ENCODE measurements around the gene CRAT. TPM values are rescaled to one million over a fixed set of nuclear protein-coding genes. Genes with fewer than 3 reads are reported as not detected.

Gene CRAT
- total RNA-seq, 1 donor from 2014 or later: 27.1 TPM

- peaks cover 44 to 46% (median 46%) of the 10 kb centered on the region in 3 donors for H3K36me3 ChIP-seq (ENCODE audit: control insufficient read depth in 3 of 3, insufficient read depth in 3 of 3, low read length in 3 of 3)
- no peak overlapping the region for H3K4me3 ChIP-seq (ENCODE audit: low read length in 3 of 3)
- H3K27me3 ChIP-seq (ENCODE audit: control insufficient read depth in 3 of 3, insufficient read depth in 3 of 3, low read length in 3 of 3): no peaks in the 10 kb centered on the region
- peak overlapping the region; percentile 60 for H3K27ac ChIP-seq (ENCODE audit: low read depth, low read length)
- H3K9ac ChIP-seq (ENCODE audit: low read depth in 1 of 3, low read length in 3 of 3): peak overlapping the region in 1 of 3 donors; percentile 54
- H3K9me3 ChIP-seq (ENCODE audit: control insufficient read depth in 3 of 3, low read length in 3 of 3): no peaks in the 10 kb centered on the region
- peaks cover 7 to 12% (median 11%) of the 10 kb centered on the region in 3 donors for H3K4me1 ChIP-seq (ENCODE audit: control insufficient read depth in 3 of 3, insufficient read depth in 3 of 3, low read length in 3 of 3)
These were observed 15.4 kb downstream of the CRAT start for GRCh38 chr9:129095170-129095667.

GRCh38 chr9:129094387-129095169, 16.0 kb downstream of the CRAT start:
- no peaks in the 10 kb centered on the region for H3K27me3 ChIP-seq (ENCODE audit: control insufficient read depth in 3 of 3, insufficient read depth in 3 of 3, low read length in 3 of 3)
- peak overlapping the region; percentile 60 for H3K27ac ChIP-seq (ENCODE audit: low read depth, low read length)
- H3K4me1 ChIP-seq (ENCODE audit: control insufficient read depth in 3 of 3, insufficient read depth in 3 of 3, low read length in 3 of 3): peaks cover 7 to 12% (median 11%) of the 10 kb centered on the region in 3 donors
- peak overlapping the region in 1 of 3 donors; percentile 54 for H3K9ac ChIP-seq (ENCODE audit: low read depth in 1 of 3, low read length in 3 of 3)
- H3K9me3 ChIP-seq (ENCODE audit: control insufficient read depth in 3 of 3, low read length in 3 of 3): no peaks in the 10 kb centered on the region
- H3K36me3 ChIP-seq (ENCODE audit: control insufficient read depth in 3 of 3, insufficient read depth in 3 of 3, low read length in 3 of 3): peaks cover 42 to 45% (median 44%) of the 10 kb centered on the region in 3 donors
- no peak overlapping the region for H3K4me3 ChIP-seq (ENCODE audit: low read length in 3 of 3)

GRCh38 chr9:129093602-129094386, 16.8 kb downstream of the CRAT start:
- no peaks in the 10 kb centered on the region for H3K9me3 ChIP-seq (ENCODE audit: control insufficient read depth in 3 of 3, low read length in 3 of 3)
- peaks cover 7 to 12% (median 11%) of the 10 kb centered on the region in 3 donors for H3K4me1 ChIP-seq (ENCODE audit: control insufficient read depth in 3 of 3, insufficient read depth in 3 of 3, low read length in 3 of 3)
- H3K9ac ChIP-seq (ENCODE audit: low read depth in 1 of 3, low read length in 3 of 3): peak overlapping the region in 1 of 3 donors; percentile 54
- peak overlapping the region; percentile 60 for H3K27ac ChIP-seq (ENCODE audit: low read depth, low read length)
- no peak overlapping the region for H3K4me3 ChIP-seq (ENCODE audit: low read length in 3 of 3)
- H3K27me3 ChIP-seq (ENCODE audit: control insufficient read depth in 3 of 3, insufficient read depth in 3 of 3, low read length in 3 of 3): no peaks in the 10 kb centered on the region
- H3K36me3 ChIP-seq (ENCODE audit: control insufficient read depth in 3 of 3, insufficient read depth in 3 of 3, low read length in 3 of 3): peaks cover 47 to 51% (median 49%) of the 10 kb centered on the region in 3 donors

GRCh38 chr9:129089246-129089645, 21.3 kb downstream of the CRAT start:
- no peaks in the 10 kb centered on the region for H3K27me3 ChIP-seq (ENCODE audit: control insufficient read depth in 3 of 3, insufficient read depth in 3 of 3, low read length in 3 of 3)
- no peak overlapping the region for H3K27ac ChIP-seq (ENCODE audit: low read depth, low read length)
- H3K9me3 ChIP-seq (ENCODE audit: control insufficient read depth in 3 of 3, low read length in 3 of 3): no peaks in the 10 kb centered on the region
- no peak overlapping the region for H3K9ac ChIP-seq (ENCODE audit: low read depth in 1 of 3, low read length in 3 of 3)
- H3K4me3 ChIP-seq (ENCODE audit: low read length in 3 of 3): no peak overlapping the region
- H3K36me3 ChIP-seq (ENCODE audit: control insufficient read depth in 3 of 3, insufficient read depth in 3 of 3, low read length in 3 of 3): peaks cover 42 to 50% (median 47%) of the 10 kb centered on the region in 3 donors
- peaks cover under 1 to 5% (median 4%) of the 10 kb centered on the region in 3 donors for H3K4me1 ChIP-seq (ENCODE audit: control insufficient read depth in 3 of 3, insufficient read depth in 3 of 3, low read length in 3 of 3)

- Histone ChIP-seq H3K9ac (ENCODE audit: low read depth in 1 of 3, low read length in 3 of 3) (peak overlapping the region in 1 of 3 donors; percentile 11), H3K27ac (ENCODE audit: low read depth, low read length) (no peak overlapping the region), H3K9me3 (ENCODE audit: control insufficient read depth in 3 of 3, low read length in 3 of 3) (no peaks in the 10 kb centered on the region), H3K36me3 (ENCODE audit: control insufficient read depth in 3 of 3, insufficient read depth in 3 of 3, low read length in 3 of 3) (peaks cover 28 to 45% (median 40%) of the 10 kb centered on the region in 3 donors), H3K27me3 (ENCODE audit: control insufficient read depth in 3 of 3, insufficient read depth in 3 of 3, low read length in 3 of 3) (no peaks in the 10 kb centered on the region), H3K4me1 (ENCODE audit: control insufficient read depth in 3 of 3, insufficient read depth in 3 of 3, low read length in 3 of 3) (peaks cover 28 to 41% (median 39%) of the 10 kb centered on the region in 3 donors), H3K4me3 (ENCODE audit: low read length in 3 of 3) (no peak overlapping the region)
These were observed 26.5 kb downstream of the CRAT start for GRCh38 chr9:129084087-129084486.

GRCh38 chr9:129081388-129081904, 29.1 kb downstream of the CRAT start:
- H3K9ac ChIP-seq (ENCODE audit: low read depth in 1 of 3, low read length in 3 of 3): peak overlapping the region; percentile 77 to 90 (median 87)
- H3K9me3 ChIP-seq (ENCODE audit: control insufficient read depth in 3 of 3, low read length in 3 of 3): no peaks in the 10 kb centered on the region
- no peaks in the 10 kb centered on the region for H3K27me3 ChIP-seq (ENCODE audit: control insufficient read depth in 3 of 3, insufficient read depth in 3 of 3, low read length in 3 of 3)
- H3K4me3 ChIP-seq (ENCODE audit: low read length in 3 of 3): peak overlapping the region; percentile 78 to 91 (median 91)
- H3K36me3 ChIP-seq (ENCODE audit: control insufficient read depth in 3 of 3, insufficient read depth in 3 of 3, low read length in 3 of 3): peaks cover 21 to 31% (median 21%) of the 10 kb centered on the region in 3 donors
- H3K27ac ChIP-seq (ENCODE audit: low read depth, low read length): peak overlapping the region; percentile 80
- peaks cover 28 to 41% (median 39%) of the 10 kb centered on the region in 3 donors for H3K4me1 ChIP-seq (ENCODE audit: control insufficient read depth in 3 of 3, insufficient read depth in 3 of 3, low read length in 3 of 3)

GRCh38 chr9:129080601-129081387, 29.8 kb downstream of the CRAT start, which contains the start of gene DOLPP1:
DOLPP1 (plus strand) TSS chr9:129081111; CDS start chr9:129081132, 21 bp downstream.
- Histone ChIP-seq H3K4me1 (ENCODE audit: control insufficient read depth in 3 of 3, insufficient read depth in 3 of 3, low read length in 3 of 3) (peaks cover 28 to 41% (median 39%) of the 10 kb centered on the region in 3 donors), H3K36me3 (ENCODE audit: control insufficient read depth in 3 of 3, insufficient read depth in 3 of 3, low read length in 3 of 3) (peaks cover 14 to 24% (median 15%) of the 10 kb centered on the region in 3 donors), H3K27me3 (ENCODE audit: control insufficient read depth in 3 of 3, insufficient read depth in 3 of 3, low read length in 3 of 3) (no peaks in the 10 kb centered on the region), H3K9me3 (ENCODE audit: control insufficient read depth in 3 of 3, low read length in 3 of 3) (no peaks in the 10 kb centered on the region), H3K27ac (ENCODE audit: low read depth, low read length) (peak within 1 kb of the TSS; percentile 80), H3K4me3 (ENCODE audit: low read length in 3 of 3) (peak within 1 kb of the TSS; percentile 79 to 91 (median 91)), H3K9ac (ENCODE audit: low read depth in 1 of 3, low read length in 3 of 3) (peak within 1 kb of the TSS; percentile 77 to 90 (median 87))

- Histone ChIP-seq H3K4me1 (ENCODE audit: control insufficient read depth in 3 of 3, insufficient read depth in 3 of 3, low read length in 3 of 3) (peaks cover 28 to 41% (median 39%) of the 10 kb centered on the region in 3 donors), H3K27me3 (ENCODE audit: control insufficient read depth in 3 of 3, insufficient read depth in 3 of 3, low read length in 3 of 3) (no peaks in the 10 kb centered on the region), H3K36me3 (ENCODE audit: control insufficient read depth in 3 of 3, insufficient read depth in 3 of 3, low read length in 3 of 3) (peaks cover 9 to 19% (median 9%) of the 10 kb centered on the region in 3 donors), H3K4me3 (ENCODE audit: low read length in 3 of 3) (peak overlapping the region; percentile 79 to 91 (median 88)), H3K27ac (ENCODE audit: low read depth, low read length) (peak overlapping the region; percentile 23), H3K9ac (ENCODE audit: low read depth in 1 of 3, low read length in 3 of 3) (peak overlapping the region; percentile 70 to 79 (median 78)), H3K9me3 (ENCODE audit: control insufficient read depth in 3 of 3, low read length in 3 of 3) (no peaks in the 10 kb centered on the region)
These were observed 30.3 kb downstream of the CRAT start for GRCh38 chr9:129080298-129080600.

GRCh38 chr9:129079829-129080228, 30.8 kb downstream of the CRAT start:
- Histone ChIP-seq H3K9me3 (ENCODE audit: control insufficient read depth in 3 of 3, low read length in 3 of 3) (no peaks in the 10 kb centered on the region), H3K4me1 (ENCODE audit: control insufficient read depth in 3 of 3, insufficient read depth in 3 of 3, low read length in 3 of 3) (peaks cover 28 to 41% (median 39%) of the 10 kb centered on the region in 3 donors), H3K9ac (ENCODE audit: low read depth in 1 of 3, low read length in 3 of 3) (peak overlapping the region in 1 of 3 donors; percentile 70), H3K27me3 (ENCODE audit: control insufficient read depth in 3 of 3, insufficient read depth in 3 of 3, low read length in 3 of 3) (no peaks in the 10 kb centered on the region), H3K36me3 (ENCODE audit: control insufficient read depth in 3 of 3, insufficient read depth in 3 of 3, low read length in 3 of 3) (peaks cover 4 to 14% (median 5%) of the 10 kb centered on the region in 3 donors), H3K27ac (ENCODE audit: low read depth, low read length) (peak overlapping the region; percentile 23), H3K4me3 (ENCODE audit: low read length in 3 of 3) (peak overlapping the region in 2 of 3 donors; percentile 79 to 91)
